ENCODE measurements around the gene TMCC1. TPM values are rescaled to one million over a fixed set of nuclear protein-coding genes. Genes with fewer than 3 reads are reported as not detected.

The TMCC1 gene
- total and polyA plus RNA-seq, 2 donors, result 12.2 to 24.5 TPM

DNA sequence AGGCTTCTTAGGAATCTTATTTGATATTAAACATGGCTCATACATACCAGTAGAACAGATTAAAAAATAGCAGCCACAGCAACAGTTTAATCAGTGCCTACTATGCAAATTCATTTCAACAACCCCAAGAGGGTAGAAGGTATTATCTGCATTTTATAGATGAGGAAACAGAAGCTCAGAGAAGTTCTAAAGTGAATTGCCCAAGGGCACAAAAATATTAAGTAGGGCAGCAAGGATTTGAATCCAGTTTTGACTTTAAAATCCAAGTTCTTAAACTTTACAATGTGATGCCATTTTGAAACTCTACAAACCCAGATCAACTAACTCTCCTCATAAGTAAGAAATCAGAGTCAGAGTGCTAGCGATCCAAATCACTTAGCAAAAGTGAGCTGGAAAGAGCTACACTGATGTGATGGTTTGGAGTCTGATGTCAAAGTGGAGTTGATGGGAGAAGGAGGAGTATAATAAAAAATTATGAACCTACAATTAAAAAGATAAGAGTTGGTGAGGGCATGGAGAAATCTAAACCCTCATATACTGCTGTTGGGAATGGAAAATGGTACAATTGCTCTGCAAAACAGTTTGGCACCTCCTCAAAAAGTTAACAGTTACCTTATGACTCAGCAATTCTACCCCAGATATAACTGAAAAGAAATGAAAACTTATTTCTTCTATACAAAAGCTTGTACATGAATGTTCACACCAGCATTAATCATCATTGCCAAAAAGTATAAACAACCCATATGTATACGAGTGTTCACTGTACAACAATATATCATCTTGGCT lies 236.1 kb downstream of the TMCC1 start:
- H3K36me3 ChIP-seq (ENCODE audit: control insufficient read depth in 2 of 2, insufficient read depth in 2 of 2, low read length in 1 of 2), result peaks cover 8 to 13% of the 10 kb centered on the region in 2 donors
- no peaks in the 10 kb centered on the region for H3K27me3 ChIP-seq (ENCODE audit: control insufficient read depth in 2 of 2, insufficient read depth in 1 of 2, low read length in 1 of 2)
- 82% methylated on average over 2 of the region's 2 CpGs for WGBS
- no peak overlapping the region for H3K4me3 ChIP-seq (ENCODE audit: low read length in 2 of 2)
- no peak for DNase-seq (ENCODE audit: low read depth in 6 of 9, low spot score in 9 of 9)
- no peaks in the 10 kb centered on the region for H3K9me3 ChIP-seq (ENCODE audit: control insufficient read depth in 2 of 2, insufficient read depth in 1 of 2, low read length in 1 of 2)
- H3K27ac ChIP-seq (ENCODE audit: low read depth in 1 of 2, low read length in 1 of 2), result no peak overlapping the region
- no peaks in the 10 kb centered on the region for H3K4me1 ChIP-seq (ENCODE audit: control insufficient read depth in 2 of 2, insufficient read depth in 2 of 2, low read length in 2 of 2)

DNA sequence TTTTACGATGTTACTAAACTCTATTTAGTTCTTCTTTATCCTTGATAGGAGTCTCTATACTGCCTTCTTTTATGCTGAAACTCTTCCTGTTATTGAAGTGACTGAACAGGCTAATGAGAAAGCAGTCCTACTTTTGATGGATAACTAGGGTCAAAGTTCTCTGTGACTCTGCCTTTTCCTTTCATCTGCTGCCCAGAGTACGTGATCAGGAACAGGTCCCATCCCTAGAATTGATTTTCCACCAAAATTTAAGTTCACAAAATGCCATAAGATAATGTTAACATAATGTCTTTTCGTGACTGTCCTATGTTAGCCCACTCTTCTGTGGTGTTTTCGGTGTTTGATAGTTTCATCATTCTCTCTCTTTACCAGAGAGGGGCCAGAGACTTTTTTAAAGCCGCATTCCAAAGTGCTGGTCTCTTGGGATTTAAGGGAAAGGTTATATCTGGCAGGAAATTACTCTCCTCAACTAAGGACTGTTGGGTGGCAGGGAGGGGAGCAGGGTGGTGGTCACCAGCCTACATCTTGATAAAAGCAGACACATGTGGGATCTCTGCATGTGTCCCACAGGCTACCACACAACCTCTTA lies 236.8 kb downstream of the TMCC1 start:
- no peak overlapping the region for H3K27ac ChIP-seq (ENCODE audit: low read depth in 1 of 2, low read length in 1 of 2)
- WGBS, result 97% methylated on average over 5 of the region's 5 CpGs

DNA sequence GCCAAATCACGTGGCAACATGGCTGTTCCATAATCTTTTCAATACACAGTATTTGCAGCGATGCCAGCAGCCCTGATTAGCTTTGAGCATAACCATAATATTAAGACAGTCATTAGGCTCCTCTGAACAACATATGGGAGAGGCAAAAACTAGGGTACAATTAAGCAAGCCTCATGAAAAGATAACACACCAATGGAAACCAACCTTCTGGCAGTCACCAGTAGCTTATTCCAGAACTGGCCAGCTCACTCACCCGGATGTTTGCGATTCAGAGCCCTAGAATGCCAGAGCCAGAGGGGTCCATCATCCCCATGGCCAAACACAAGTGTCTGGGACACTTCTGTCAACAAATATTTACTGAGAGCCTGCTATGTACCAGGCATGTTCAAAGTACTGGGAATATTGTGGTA lies 238.2 kb downstream of the TMCC1 start:
- Histone ChIP-seq H3K4me1 (ENCODE audit: control insufficient read depth in 2 of 2, insufficient read depth in 2 of 2, low read length in 2 of 2) (no peaks in the 10 kb centered on the region), H3K27ac (ENCODE audit: low read depth in 1 of 2, low read length in 1 of 2) (no peak overlapping the region), H3K4me3 (ENCODE audit: low read length in 2 of 2) (no peak overlapping the region), H3K36me3 (ENCODE audit: control insufficient read depth in 2 of 2, insufficient read depth in 2 of 2, low read length in 1 of 2) (peaks cover 16 to 29% of the 10 kb centered on the region in 2 donors), H3K9me3 (ENCODE audit: control insufficient read depth in 2 of 2, insufficient read depth in 1 of 2, low read length in 1 of 2) (no peaks in the 10 kb centered on the region), H3K27me3 (ENCODE audit: control insufficient read depth in 2 of 2, insufficient read depth in 1 of 2, low read length in 1 of 2) (no peaks in the 10 kb centered on the region)
- WGBS, result 97% methylated on average over 4 of the region's 4 CpGs
- no peak for DNase-seq (ENCODE audit: low read depth in 6 of 9, low spot score in 9 of 9)

More for the DNA sequence above, 236.8 kb downstream of the TMCC1 start:
- H3K4me1 ChIP-seq (ENCODE audit: control insufficient read depth in 2 of 2, insufficient read depth in 2 of 2, low read length in 2 of 2), result no peaks in the 10 kb centered on the region
- H3K9me3 ChIP-seq (ENCODE audit: control insufficient read depth in 2 of 2, insufficient read depth in 1 of 2, low read length in 1 of 2), result no peaks in the 10 kb centered on the region
- DNase-seq (ENCODE audit: low read depth in 6 of 9, low spot score in 9 of 9), result no peak
- no peaks in the 10 kb centered on the region for H3K27me3 ChIP-seq (ENCODE audit: control insufficient read depth in 2 of 2, insufficient read depth in 1 of 2, low read length in 1 of 2)
- H3K36me3 ChIP-seq (ENCODE audit: control insufficient read depth in 2 of 2, insufficient read depth in 2 of 2, low read length in 1 of 2), result peaks cover 8 to 16% of the 10 kb centered on the region in 2 donors
- no peak overlapping the region for H3K4me3 ChIP-seq (ENCODE audit: low read length in 2 of 2)

DNA sequence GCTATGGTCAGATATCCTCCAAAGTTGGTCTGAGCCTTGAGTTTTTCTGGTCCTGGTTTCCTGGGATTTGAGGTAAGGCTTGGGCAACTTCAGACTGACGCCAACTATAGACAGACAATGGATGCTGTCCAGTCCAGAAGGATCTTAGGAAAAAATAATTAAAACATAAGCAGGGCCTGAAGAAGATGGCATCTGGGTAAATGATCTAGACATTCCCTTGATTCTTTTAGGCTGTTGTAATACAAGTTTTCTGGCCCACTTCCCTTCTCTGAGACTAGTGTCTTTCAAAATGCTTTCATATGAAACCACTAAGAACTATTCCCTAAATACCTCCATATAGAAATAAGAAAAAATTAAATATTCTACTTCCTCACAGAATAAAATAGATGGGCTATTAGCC lies 239.4 kb downstream of the TMCC1 start:
- Histone ChIP-seq H3K27me3 (ENCODE audit: control insufficient read depth in 2 of 2, insufficient read depth in 1 of 2, low read length in 1 of 2) (no peaks in the 10 kb centered on the region), H3K9me3 (ENCODE audit: control insufficient read depth in 2 of 2, insufficient read depth in 1 of 2, low read length in 1 of 2) (no peaks in the 10 kb centered on the region), H3K27ac (ENCODE audit: low read depth in 1 of 2, low read length in 1 of 2) (no peak overlapping the region), H3K4me1 (ENCODE audit: control insufficient read depth in 2 of 2, insufficient read depth in 2 of 2, low read length in 2 of 2) (no peaks in the 10 kb centered on the region), H3K4me3 (ENCODE audit: low read length in 2 of 2) (no peak overlapping the region), H3K36me3 (ENCODE audit: control insufficient read depth in 2 of 2, insufficient read depth in 2 of 2, low read length in 1 of 2) (peaks cover 20 to 29% of the 10 kb centered on the region in 2 donors)
- 99% methylated on average over 1 of the region's 1 CpG for WGBS
- no peak for DNase-seq (ENCODE audit: low read depth in 6 of 9, low spot score in 9 of 9)

DNA sequence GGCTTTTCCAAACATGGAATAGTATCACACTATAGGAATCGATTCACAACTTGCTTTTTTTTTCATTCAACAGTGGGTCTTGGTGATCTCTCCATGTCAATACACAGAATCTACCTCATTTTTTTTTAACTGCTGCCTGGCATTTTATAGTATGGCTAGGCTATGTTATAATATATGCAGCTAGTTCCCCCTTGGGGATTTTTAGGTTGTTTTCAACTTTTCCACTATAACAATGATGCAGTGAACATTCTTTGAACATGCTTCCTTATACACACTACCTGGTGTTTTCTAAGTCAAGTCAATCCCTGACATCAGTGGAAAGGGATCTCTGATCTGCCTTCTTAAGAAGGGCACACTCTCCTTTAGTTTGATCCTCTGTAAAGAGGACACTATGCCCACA lies 240.5 kb downstream of the TMCC1 start:
- Histone ChIP-seq H3K4me1 (ENCODE audit: control insufficient read depth in 2 of 2, insufficient read depth in 2 of 2, low read length in 2 of 2) (no peaks in the 10 kb centered on the region), H3K9me3 (ENCODE audit: control insufficient read depth in 2 of 2, insufficient read depth in 1 of 2, low read length in 1 of 2) (no peaks in the 10 kb centered on the region), H3K27ac (ENCODE audit: low read depth in 1 of 2, low read length in 1 of 2) (no peak overlapping the region), H3K4me3 (ENCODE audit: low read length in 2 of 2) (no peak overlapping the region), H3K36me3 (ENCODE audit: control insufficient read depth in 2 of 2, insufficient read depth in 2 of 2, low read length in 1 of 2) (peaks cover 20 to 29% of the 10 kb centered on the region in 2 donors), H3K27me3 (ENCODE audit: control insufficient read depth in 2 of 2, insufficient read depth in 1 of 2, low read length in 1 of 2) (no peaks in the 10 kb centered on the region)
- WGBS, result 97% methylated on average over 1 of the region's 1 CpG
- no peak for DNase-seq (ENCODE audit: low read depth in 6 of 9, low spot score in 9 of 9)

DNA sequence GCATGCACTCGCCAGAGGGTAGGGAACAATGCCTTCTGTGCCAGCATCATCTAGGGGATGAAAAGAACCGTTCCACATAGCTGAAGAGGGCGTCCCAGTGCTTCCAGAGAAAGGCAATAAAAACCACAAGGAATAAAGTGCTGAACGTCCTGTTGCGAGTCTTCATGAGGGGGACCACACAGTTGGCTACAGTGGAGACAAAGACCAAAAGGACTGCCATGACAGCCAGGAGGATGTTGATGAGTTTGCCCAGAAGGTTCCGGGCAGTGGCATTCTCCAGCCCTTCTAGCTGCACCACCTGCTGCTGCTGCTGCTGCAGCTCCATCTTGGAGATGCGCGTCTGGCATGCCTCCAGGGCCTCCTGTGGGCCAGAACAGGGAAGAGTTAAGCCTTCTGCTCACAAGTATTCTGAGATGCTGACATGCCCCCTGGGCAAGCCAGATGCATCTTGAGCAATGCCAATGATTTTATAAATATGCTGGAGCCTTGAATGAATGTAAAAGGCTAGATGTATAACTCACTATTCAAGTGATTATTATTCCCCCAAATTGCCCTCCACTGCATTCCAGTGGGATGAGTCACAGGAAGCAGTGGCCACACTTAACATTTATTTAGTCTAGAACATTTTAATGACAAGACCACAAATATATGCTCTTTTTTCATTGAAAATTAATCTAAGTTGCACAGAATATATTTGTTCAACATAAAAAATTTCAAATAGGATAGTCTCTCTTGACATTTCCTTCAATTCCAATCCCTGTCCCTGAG lies 241.9 kb downstream of the TMCC1 start:
- Histone ChIP-seq H3K4me3 (ENCODE audit: low read length in 2 of 2) (no peak overlapping the region), H3K27ac (ENCODE audit: low read depth in 1 of 2, low read length in 1 of 2) (no peak overlapping the region), H3K36me3 (ENCODE audit: control insufficient read depth in 2 of 2, insufficient read depth in 2 of 2, low read length in 1 of 2) (peaks cover 20 to 29% of the 10 kb centered on the region in 2 donors), H3K4me1 (ENCODE audit: control insufficient read depth in 2 of 2, insufficient read depth in 2 of 2, low read length in 2 of 2) (no peaks in the 10 kb centered on the region), H3K9me3 (ENCODE audit: control insufficient read depth in 2 of 2, insufficient read depth in 1 of 2, low read length in 1 of 2) (no peaks in the 10 kb centered on the region), H3K27me3 (ENCODE audit: control insufficient read depth in 2 of 2, insufficient read depth in 1 of 2, low read length in 1 of 2) (no peaks in the 10 kb centered on the region)
- no peak for DNase-seq (ENCODE audit: low read depth in 6 of 9, low spot score in 9 of 9)
- 98% methylated on average over 8 of the region's 8 CpGs for WGBS

DNA sequence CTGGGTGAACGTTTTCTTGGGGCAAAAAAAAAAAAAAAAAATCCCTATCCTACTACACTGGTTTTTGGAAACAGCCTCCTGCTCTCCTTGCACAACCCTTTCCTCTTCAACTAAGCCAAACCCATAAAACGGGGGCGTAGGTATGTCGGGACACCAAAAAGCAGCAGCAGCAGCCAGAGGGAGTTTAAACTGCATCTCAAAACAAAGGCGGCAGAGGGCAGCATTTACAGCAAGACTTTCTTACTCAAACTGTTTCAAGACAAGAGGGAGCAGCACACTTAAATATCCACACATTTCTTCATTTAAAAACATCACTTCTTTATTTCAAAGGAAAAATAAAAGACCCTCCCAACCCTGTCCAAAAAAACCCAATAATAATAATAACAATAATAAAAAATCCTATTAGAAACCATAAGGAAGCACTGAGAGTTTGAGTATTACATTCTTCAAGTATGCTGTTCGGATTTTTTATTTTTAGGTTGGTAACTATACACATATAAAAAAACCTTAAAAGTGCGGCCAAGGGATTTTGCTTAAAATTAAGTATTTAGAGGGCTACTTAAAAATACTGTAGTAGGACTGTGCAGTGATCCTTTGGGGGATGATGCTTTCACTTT lies 243.1 kb downstream of the TMCC1 start:
- Histone ChIP-seq H3K27me3 (ENCODE audit: control insufficient read depth in 2 of 2, insufficient read depth in 1 of 2, low read length in 1 of 2) (no peaks in the 10 kb centered on the region), H3K4me1 (ENCODE audit: control insufficient read depth in 2 of 2, insufficient read depth in 2 of 2, low read length in 2 of 2) (no peaks in the 10 kb centered on the region), H3K9me3 (ENCODE audit: control insufficient read depth in 2 of 2, insufficient read depth in 1 of 2, low read length in 1 of 2) (no peaks in the 10 kb centered on the region), H3K4me3 (ENCODE audit: low read length in 2 of 2) (no peak overlapping the region), H3K36me3 (ENCODE audit: control insufficient read depth in 2 of 2, insufficient read depth in 2 of 2, low read length in 1 of 2) (peaks cover 20 to 26% of the 10 kb centered on the region in 2 donors), H3K27ac (ENCODE audit: low read depth in 1 of 2, low read length in 1 of 2) (no peak overlapping the region)
- DNase-seq (ENCODE audit: low read depth in 6 of 9, low spot score in 9 of 9), result peak; percentile 30 to 80 (median 54)
- WGBS, result 44% methylated on average over 7 of the region's 7 CpGs

DNA sequence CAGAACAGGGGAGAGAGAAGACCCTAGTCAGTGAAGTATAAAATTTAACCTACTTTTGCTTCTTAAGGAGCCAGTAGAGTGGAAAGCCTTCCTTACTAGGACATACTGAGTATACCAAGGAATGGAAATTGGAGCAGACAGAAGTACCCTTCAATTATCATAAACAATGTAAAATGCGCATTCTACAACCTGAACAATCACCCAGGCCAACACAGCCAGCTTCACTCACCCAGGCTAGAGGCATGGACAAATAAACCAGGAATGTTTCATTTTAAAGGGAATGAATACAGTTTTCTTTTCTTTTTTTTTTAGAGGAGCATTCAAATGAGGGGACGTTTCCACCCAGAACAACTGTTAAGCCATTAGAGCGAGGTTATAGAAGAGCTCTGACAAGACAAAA lies 245.1 kb downstream of the TMCC1 start:
- no peak overlapping the region for H3K4me3 ChIP-seq (ENCODE audit: low read length in 2 of 2)
- H3K36me3 ChIP-seq (ENCODE audit: control insufficient read depth in 2 of 2, insufficient read depth in 2 of 2, low read length in 1 of 2), result peaks cover 12 to 15% of the 10 kb centered on the region in 2 donors
- H3K4me1 ChIP-seq (ENCODE audit: control insufficient read depth in 2 of 2, insufficient read depth in 2 of 2, low read length in 2 of 2), result no peaks in the 10 kb centered on the region
- H3K9me3 ChIP-seq (ENCODE audit: control insufficient read depth in 2 of 2, insufficient read depth in 1 of 2, low read length in 1 of 2), result no peaks in the 10 kb centered on the region
- 95% methylated on average over 3 of the region's 3 CpGs for WGBS
- H3K27ac ChIP-seq (ENCODE audit: low read depth in 1 of 2, low read length in 1 of 2), result no peak overlapping the region
- DNase-seq (ENCODE audit: low read depth in 6 of 9, low spot score in 9 of 9), result no peak
- no peaks in the 10 kb centered on the region for H3K27me3 ChIP-seq (ENCODE audit: control insufficient read depth in 2 of 2, insufficient read depth in 1 of 2, low read length in 1 of 2)
